ENCODE measurements around the gene ADAD2.
"Not testable (repeated sequence)": the region's sequence is repeated elsewhere in the genome, so short reads cannot be mapped to it uniquely, and the experiment has no call there.

The ADAD2 gene

DNA sequence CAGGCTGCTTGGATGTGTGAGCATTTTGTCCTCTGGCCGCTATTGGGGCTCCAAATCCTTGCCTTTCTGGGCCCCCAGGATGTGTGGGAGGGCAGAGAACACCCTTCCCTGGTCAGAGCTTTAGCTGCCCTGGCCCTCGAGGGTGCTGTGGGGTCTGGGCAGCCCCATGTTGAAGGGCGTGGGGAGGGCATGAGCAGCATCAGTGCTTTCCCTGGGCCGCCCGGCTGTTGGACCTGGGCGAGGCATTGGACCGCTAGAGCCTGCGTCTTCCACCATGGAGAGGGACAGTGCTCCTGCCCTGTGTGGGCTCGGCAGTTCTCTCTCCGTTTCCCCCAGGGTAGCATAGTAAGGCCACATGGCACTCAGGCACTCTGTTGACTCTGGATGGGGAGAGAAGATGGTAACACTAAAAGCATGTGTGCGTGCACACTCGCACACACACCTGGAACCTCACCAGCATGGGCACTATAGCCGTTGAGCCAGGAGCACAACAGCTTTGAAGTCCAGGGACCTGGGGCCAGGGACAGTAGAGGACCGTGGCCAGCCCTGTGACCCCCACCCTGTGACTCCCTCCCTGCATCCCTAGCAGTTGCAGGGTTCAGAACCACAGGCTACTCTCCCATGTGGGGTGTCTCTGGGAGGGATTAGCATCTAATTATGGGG lies 6.6 kb downstream of the ADAD2 start:
- DNase-seq: no peak

DNA sequence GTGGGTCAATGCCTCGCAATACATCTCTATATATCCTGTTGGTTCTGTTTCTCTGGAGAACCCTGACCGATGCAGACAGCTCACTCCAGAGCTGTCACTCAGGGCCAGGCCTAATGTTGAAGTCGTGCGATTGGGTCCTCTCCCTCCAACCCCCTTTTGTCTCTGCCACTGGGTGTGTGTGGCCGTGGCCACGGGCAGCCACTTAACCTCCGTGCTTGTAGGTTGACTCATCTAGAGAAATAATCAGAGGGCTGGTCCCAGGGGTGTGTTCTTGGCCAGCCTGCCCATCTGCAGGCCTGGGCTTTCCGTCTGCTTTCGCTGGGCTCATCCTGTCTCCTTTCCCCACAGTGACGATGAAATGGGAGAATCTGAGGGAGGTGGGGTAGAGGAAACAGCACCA lies 7.4 kb downstream of the ADAD2 start:
- DNase-seq: no peak

DNA sequence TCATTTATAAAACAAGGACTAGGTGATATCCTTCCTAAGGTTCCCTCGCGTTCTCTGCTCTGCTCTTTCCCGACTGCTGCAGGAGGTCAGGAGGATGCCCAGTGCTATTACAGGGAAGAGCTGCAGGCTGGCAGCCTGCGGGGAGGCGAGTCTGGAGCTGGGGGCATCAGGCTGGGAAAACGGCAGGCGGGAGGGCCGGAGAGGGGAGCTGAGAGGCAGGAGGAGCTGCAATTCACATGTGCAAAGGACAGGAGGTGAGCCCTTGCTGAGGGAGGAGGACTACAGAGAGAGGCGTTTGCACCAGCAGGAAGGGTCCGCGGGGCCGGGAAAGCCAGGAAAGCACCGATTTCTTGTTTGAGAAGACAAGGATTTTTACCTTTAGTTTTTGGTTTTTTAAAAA lies 8.1 kb downstream of the ADAD2 start:
- no peak for DNase-seq

DNA sequence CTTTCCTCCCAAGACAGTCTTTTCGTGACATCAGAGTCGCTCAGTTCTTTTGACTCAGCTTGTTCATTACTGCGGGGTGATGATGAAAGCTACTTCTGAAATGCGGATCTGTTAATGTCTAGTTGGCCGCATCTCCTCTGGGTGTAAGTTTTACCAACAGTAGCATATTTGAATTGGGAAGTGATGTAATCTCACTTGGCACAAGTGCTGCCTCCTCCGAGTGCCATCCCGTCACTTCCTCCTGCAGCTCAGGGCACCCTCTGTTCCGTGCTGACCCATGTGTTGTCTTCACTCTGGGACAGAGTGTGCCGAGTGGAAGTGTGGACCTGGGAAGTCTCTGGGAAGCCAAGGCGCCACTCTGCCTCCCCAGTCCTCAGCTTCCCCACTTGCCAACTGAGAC lies 8.9 kb downstream of the ADAD2 start:
- no peak for DNase-seq

DNA sequence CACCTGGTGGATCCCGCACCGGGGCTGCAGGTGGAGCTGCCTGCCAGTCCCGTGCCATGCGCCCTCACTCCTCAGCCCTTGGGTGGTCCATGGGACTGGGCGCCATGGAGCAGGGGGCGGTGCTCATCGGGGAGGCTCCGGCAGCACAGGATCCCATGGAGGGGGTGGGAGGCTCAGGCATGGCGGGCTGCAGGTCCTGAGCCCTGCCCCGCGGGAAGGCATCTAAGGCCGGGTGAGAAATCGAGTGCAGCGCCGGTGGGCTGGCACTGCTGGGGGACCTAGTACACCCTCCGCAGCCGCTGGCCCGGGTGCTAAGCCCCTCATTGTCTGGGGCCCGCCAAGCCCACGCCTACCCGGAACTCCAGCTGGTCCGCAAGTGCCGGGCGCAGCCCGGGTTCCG lies 13.6 kb downstream of the ADAD2 start:
- not testable (repeated sequence) for DNase-seq

DNA sequence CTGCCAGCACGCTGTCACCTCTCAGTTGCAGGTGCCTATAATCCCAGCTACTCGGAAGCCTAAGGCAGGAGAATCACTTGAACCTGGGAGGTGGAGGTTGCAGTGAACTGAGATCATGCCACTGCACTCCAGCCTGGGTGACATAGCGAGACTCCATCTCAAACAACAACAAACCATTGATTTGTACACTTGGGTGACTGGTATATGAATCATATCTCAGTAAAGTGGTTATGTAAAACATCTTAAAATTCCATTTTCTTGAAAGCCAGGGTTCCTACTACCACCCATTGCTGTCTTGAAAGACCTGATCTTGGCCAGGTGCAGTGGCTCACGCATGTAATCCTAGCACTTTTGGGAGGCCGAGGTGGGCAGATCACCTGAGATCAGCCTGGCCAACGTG lies 14.2 kb downstream of the ADAD2 start:
- DNase-seq: not testable (repeated sequence)

DNA sequence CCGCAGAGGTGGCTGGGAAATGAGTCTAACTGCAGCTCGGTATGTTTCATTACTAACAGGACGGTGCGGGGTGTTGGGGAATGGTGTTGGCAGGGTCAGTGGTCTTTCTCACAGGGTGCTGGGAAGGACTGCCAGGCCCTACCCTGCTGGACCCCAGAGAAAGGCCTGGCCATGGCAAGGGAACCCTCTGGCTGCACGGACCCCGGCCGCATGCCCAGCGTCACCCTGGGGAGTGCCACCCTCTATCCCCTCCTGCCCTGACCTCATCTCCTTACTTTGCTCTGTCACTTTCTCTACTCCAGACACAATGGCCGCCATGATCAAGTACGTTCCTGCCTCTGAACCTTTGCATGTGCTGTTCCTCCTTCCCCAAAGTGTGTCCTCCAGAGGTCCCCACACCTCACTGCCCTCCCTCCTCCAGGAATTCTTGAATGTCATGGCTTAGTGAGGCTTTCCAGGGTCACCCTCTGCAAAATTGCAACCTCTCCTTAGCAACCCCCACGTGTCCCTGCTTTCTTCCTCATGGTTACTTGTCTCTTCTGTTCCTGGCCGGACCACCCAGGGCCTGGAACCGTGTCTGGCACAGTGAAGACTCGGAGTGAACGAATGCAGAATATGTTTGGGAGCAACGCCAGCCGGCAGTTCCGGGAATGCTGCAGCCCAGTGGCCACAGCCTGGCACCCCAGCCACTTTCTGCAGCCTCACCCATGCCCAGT lies 15.2 kb downstream of the ADAD2 start:
- DNase-seq: no peak

DNA sequence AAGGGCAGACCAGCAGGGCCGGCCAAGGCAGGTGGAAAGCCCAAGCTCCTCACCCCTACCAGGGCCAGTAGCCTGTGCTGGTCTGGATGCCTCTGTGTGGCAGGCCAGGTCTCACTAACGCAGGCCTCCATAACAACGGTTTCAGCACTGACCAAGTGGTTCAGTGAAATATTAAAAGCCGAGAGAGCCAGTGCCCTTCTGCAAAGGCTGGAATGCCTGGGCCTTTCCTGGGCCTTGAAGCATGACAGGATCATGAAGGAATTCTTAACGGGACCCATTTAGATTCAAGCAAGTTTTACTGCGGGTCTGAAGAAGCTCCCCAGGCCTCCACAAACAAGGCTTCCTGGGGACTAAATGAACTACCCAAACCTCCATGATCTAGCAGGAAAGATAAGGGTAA lies 16.3 kb downstream of the ADAD2 start:
- no peak for DNase-seq

DNA sequence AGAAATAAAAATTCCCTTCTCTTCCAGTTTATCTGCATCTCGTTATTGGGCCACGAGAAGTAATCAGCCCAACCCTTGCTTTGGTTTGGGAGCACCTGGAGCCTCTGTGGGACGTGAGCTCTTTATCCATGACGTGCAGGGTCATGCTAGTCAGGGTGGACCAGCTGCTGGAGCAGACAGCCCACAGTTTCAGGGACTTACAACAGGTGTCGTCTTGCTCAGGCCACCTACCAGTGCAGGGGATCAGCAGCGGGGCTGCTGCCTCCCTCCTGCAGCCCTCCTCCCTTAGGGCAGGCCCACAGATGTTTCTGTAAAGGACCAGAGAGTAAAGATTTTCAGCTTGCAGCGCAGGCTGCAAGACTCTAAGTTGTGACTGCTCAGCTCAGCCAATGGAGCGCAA lies 16.9 kb downstream of the ADAD2 start:
- DNase-seq: no peak

DNA sequence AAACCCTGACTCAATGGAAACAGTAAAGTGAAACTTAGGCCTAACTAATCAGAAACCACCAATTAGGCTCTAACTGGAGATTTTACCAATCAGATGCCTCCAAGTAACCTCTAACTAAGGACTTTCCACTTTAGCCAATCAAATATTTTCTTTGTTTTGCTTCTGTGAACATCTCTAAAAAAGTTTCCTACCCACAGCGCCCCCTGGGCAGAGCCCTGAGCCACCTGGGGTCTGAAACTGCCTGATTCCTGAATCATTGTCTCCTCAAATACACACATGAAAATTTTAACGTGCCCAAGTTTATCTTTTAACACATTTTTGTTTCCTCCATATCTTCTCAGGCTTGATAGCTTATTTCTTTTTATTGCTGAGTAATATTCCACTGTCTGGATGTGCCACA lies 19.0 kb downstream of the ADAD2 start:
- no peak for DNase-seq

DNA sequence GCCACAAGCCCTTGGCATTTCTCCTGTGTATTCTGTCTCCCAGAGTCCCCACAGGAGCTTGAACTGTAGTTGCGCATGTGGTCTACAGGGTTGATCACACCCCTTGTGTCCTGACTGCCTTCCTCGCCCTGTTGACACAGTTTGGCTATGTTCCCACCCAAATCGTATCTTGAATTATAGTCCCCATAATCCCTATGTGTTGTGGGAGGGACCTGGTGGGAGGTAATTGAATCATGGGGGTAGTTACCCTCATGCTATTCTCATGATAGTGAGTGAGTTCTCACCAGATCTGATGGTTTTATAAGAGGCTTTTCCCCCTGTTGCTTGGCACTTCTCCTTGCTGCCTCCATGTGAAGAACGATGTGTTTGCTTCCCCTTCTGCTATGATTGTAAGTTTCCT lies 21.2 kb downstream of the ADAD2 start:
- DNase-seq: no peak

DNA sequence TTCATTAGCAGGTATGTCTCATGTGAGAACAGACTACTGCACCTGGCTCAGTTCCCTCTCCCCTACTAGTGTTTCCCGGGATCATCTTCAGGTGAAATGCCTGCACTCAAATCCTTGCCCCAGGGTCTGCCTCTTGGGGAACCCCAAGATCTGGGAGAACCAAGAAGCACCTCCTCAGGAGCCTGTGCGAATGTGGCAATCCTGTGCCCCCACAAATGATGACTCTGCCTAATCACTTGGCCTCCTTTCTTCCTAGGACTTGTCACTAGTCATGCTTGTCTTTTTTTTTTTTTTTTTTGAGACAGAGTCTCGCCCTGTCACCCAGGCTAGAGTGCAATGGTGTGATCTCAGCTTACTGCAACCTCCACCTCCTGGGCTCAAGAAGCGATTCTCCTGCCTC lies 21.7 kb downstream of the ADAD2 start:
- no peak for DNase-seq

DNA sequence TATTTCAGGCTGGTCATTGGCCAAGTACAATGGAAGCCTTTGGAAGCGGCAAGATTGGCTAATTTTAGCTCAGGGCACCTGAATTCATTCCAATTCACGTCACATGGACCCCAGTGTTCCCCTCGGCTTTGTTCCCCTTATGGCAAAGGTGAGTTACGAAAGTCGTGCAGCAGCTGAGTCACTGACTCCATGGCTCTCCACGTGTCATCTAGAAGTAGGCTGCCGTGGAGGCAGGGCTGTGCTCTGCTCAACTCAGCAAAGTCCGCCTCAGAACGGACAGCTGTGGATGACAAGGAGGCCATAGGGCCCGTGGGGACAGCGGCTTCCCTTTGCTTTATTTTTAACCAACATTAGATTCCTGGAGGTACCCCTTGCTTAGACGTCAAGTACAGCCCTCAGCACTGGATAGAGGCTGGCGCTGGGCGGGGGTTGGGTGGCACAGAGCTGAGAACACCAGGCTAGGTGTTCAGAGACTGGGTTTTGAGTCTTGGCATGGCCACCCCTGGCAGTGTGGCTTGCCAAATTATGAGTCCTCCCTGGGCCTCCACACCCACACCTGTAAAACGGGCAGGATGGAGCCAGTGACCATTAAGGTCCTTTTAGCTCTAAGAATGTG lies 23.6 kb downstream of the ADAD2 start:
- no peak for DNase-seq

DNA sequence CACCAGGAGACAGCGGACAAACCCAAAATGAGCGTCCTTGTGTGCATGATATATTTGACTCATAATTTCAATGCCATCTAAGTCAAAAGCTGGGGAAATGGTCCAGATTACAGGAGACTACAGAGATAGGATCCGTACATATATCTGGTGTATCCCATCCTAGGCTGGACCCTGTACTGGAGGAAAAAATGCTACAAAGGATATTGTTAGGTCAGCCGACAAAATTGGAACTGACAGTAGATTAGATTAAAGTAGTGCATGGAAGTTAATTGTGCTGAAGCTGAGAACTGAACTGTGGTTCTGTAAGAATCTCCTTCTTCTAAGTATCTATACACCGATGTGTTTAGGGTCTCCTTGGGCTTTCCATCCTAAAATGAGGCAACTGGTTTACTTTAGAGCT lies 24.6 kb downstream of the ADAD2 start:
- DNase-seq: no peak

DNA sequence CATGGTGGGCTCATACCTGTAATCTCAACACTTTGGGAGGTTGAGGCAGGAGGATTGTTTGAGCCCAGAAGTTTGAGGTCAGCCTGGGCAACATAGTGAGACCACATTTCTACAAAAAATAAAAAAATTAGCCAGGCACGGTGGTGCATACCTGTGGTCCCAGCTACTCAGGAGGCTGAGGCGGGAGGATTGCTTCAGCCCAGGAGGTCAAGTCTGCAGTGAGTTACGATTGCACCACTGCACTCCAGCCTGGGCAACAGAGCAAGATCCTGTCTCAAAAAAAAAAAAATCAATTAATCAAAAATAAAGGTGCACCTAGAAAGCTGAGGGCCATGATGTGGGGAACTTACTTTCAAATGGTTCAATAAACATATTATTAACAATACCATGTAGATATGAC lies 25.2 kb downstream of the ADAD2 start:
- not testable (repeated sequence) for DNase-seq

DNA sequence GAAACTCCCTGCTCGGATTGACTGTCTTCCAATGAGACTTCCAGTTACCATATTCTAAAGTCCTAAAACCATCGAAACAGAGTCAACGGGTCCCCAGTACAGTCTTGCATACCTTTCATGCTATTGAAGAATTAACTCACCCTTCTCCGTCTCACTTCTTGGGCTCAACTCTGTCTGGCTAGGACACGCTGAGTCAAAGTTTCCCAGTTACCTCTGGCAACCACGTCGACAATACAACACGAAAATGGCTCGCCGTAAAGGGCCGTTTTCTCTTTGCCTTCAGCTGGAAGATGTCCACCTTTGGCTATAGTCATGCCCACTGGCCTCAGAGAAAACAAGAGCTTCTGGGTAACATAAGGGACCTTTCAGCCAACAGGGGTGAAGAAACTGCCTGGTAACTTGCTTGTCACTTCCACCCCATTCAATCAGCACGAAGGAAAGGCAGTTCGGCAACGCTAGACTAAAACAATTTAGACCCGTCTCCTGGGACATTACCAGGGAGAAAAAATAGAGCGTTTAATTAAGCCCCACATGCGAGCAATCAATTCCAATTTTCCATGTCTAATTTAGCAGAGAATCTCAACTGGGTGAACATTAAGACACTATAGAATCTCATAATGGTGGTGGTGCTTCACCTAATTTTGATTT lies 27.3 kb downstream of the ADAD2 start:
- DNase-seq: no peak

DNA sequence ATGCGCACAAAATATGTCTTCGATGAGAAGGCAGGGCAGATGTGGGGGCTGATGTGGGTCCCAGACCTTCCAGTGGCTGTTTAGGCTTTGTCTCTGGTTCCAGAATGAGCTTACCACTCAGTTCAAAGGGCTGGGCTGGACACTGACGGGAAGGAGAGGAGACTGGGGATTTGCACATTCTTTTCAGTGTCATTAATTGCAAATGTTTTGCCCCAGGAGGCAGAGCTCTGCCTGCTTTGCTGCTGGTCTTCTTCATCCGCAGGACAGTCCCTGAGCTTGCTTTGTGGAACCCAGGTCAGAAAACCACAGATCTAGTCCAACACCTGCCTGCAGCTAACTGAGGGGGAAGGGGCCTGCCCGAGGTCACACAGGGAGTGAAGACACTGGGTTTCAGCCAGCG lies 28.0 kb downstream of the ADAD2 start:
- no peak for DNase-seq

DNA sequence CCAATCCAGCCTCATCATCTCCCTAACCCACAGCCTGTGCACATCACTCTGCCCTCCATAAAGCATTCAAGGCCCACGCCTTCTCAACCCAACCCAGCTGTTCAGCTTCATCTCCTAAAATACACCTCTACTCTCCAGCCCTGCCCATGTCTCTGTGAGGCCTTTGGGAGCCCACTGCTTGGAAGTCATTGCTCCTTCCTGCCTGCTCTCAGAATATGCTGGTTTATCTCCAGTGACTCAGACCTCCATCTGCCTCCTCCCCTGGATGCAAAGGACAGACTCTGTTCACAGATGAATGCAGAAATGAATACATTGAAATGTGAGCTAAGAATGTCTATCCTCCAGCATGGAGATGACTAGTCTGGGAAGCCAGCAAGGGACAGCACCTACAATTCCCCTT lies 29.9 kb downstream of the ADAD2 start:
- no peak for DNase-seq

DNA sequence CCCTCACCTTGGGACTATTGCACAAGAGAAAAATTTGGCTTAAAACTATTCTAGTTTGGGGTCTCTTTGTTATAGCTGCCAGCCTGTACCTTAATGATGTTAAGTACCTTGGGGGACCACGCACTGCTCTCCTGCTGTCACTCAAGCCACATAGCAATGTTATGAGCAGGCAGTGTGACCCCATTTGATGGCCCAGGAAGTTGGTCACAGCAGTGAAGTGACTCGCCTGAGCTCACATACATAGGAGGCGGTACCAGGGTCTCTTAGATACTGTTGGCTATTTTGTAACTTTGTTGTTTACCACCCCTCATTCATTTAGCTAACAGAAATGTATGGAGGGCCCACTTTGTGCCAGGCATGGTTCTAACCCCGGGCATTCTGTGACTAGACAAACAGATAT lies 32.5 kb downstream of the ADAD2 start:
- no peak for DNase-seq

DNA sequence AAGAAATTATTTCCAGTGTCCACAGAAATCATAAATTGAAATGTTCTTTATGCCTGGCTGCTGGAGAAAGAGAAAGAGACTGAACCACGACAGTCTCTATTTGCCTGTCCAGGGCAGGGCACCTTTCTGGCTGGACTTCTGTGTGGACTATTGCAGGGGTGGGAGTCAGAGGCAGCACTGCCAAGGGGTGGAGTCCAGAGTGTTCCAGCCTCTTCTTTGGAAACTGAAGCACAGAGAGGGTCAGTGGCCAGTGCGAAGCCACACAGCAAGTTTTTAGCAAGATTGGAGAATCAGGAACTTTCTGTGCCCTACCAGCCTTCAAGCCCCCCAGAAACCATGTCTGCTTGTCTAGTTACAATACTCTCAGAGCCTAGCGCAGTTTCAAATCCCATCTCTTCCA lies 33.6 kb downstream of the ADAD2 start:
- no peak for DNase-seq

DNA sequence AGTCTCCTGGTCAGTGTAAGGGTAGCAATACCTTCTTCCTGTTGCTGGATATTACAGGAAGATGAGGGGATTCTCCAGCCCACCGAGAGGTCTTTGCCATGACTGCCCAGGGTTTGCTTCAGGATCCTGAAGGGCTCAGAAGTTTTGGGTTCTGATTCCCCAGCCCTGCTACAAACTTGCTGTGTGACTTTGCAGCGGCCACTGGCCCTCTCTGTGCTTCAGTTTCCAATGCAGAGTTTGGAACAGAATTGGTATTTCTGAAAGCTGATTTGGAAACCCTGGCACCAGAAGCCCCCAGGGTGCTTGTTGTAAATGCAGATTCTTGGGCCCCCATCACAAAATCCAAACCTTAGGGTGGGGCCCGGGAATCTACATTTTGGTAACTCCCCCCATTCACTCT lies 34.2 kb downstream of the ADAD2 start:
- DNase-seq: no peak

DNA sequence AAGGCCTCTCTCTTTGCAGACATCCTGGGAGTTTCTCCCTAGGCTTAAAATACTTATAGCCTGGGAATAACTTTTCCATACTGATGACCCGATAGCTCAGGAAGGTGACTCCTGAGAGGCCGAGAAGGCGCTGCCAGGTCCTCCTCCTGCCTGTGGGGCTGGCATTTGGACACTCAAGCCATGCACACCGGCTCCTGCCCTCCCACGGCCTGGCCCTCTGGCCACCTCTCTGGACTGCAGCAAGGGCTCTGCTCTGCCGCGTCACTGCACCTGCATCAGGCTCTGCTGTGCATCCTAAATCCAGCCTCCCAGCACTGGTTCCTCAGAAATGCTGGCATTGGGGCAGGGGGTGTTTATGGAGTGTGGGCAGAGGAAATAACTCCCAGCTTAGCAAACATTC lies 34.6 kb downstream of the ADAD2 start:
- DNase-seq: no peak

DNA sequence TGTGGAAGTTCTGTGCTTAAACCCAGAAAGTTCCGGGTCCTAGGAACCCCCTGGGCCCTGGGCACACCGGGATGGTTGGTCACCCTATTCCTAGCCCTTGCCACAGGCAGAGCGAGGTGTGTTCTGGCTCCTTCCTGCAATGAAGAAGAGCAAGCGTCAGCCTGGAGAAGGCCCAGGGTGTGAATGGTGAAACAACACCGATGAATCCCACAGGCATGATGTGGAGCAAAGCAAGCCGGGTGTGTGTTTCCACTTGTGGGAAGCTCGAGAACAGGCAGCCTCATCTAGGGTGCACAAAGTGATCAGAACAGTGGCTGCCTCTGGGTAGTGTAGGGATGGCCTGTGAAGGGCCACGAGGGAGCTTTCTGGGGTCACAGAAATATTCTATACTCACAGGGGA lies 35.1 kb downstream of the ADAD2 start:
- DNase-seq: no peak

DNA sequence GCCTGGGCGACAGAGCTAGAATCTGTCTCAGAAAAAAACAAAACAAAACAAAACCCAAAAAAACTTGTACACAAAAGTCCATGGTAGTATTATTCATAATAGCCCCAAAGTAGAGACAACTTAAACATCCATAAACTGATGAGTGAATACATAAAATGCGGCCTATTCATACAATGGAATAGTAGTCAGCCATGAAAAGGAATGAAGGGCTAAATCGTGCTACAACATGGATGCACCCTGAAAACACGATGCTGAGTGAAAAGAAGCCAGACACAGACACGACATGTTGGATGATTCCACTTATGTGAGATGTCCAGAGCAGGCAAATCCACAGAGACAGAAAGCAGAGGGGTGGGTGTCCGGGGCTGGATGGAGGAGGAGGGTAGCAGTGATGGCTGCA lies 36.6 kb downstream of the ADAD2 start:
- DNase-seq: no peak

All from NCI-H187 treated with DMSO at 0.1 percent for 48 hours (cell line).